Right kidney (tissue), 1 donor: Measurements from ENCODE around the gene MCRS1.
"Not testable (repeated sequence)": the region's sequence is repeated elsewhere in the genome, so short reads cannot be mapped to it uniquely, and the experiment has no call there.

ENCODE experiments used
- DNase-seq: peaks from one replicate; pipeline ENCODE4 v3.0.0-alpha.2; 2016

The MCRS1 gene

GRCh38 chr12:49519574-49519936 is 48.4 kb downstream of the MCRS1 start:
- DNase-seq: no peak

GRCh38 chr12:49518914-49519573 is 48.9 kb downstream of the MCRS1 start:
- DNase-seq: no peak

- DNase-seq: no peak
Measured at GRCh38 chr12:49515266-49515665, 52.7 kb downstream of the MCRS1 start.

- DNase-seq: no peak
Measured at GRCh38 chr12:49512546-49512945, 55.4 kb downstream of the MCRS1 start.

GRCh38 chr12:49511410-49511809 is 56.5 kb downstream of the MCRS1 start:
- no peak for DNase-seq

GRCh38 chr12:49509681-49510080 is 58.3 kb downstream of the MCRS1 start:
- DNase-seq: not testable (repeated sequence)
